Measurements from ENCODE around the gene RETREG2.

- TF ChIP-seq CTCF (IDR thresholded peaks at IDR 0.05) = no peak
- no peak for TF ChIP-seq POLR2A (IDR thresholded peaks at IDR 0.05)
- no peak for TF ChIP-seq POLR2AphosphoS5 (IDR thresholded peaks at IDR 0.05)
- no peak for TF ChIP-seq EP300 (IDR thresholded peaks at IDR 0.05)
These were observed 48.5 kb upstream of the RETREG2 start for GRCh38 chr2:219129589-219129988.
